HEK293 (cell line): ENCODE results near the gene NPTN.

Source experiments
- BCL11B ChIP-seq: fragments of 450-650 bp; formaldehyde crosslinking; IDR thresholded peaks from 2 replicates; pipeline ENCODE4 v1.5.1; 2016; ENCODE audit warnings: low read depth, missing biosample characterization, missing genetic modification characterization
- BCL6B ChIP-seq: fragments of 450-650 bp; formaldehyde crosslinking; IDR thresholded peaks from 2 replicates; pipeline ENCODE4 v1.5.1; 2017; ENCODE audit warnings: missing biosample characterization, missing genetic modification characterization
- ELK4 ChIP-seq: IDR thresholded peaks from 2 replicates; pipeline ENCODE4 v1.6.1; 2011; ENCODE audit warnings: mild to moderate bottlenecking, low read depth, low read length, borderline replicate concordance
- GLI4 ChIP-seq: fragments of 450-650 bp; formaldehyde crosslinking; IDR thresholded peaks from 2 replicates; pipeline ENCODE4 v1.5.1; 2016; ENCODE audit warnings: missing biosample characterization, missing genetic modification characterization
- HOXC10 ChIP-seq: sonication (generic); formaldehyde crosslinking; IDR thresholded peaks from 2 replicates; pipeline ENCODE4 v1.8.1; 2023; ENCODE audit warnings: mild to moderate bottlenecking, missing genetic modification reagents
- HOXD13 ChIP-seq: sonication (generic); formaldehyde crosslinking; IDR thresholded peaks from 2 replicates; pipeline ENCODE4 v1.8.0; 2022; ENCODE audit warnings: missing genetic modification reagents, borderline replicate concordance
- IKZF3 ChIP-seq: fragments of 450-650 bp; IDR thresholded peaks from 2 replicates; pipeline ENCODE4 v1.5.0; 2018; ENCODE audit warnings: missing biosample characterization, mild to moderate bottlenecking, missing genetic modification characterization, moderate library complexity
- KLF16 ChIP-seq: fragments of 450-650 bp; formaldehyde crosslinking; IDR thresholded peaks from 2 replicates; pipeline ENCODE4 v1.5.1; 2017; ENCODE audit warnings: missing biosample characterization, missing genetic modification characterization
- KLF8 ChIP-seq: fragments of 450-650 bp; formaldehyde crosslinking; IDR thresholded peaks from 2 replicates; pipeline ENCODE4 v1.5.1; 2016; ENCODE audit warnings: missing biosample characterization, missing genetic modification characterization
- SETDB1 ChIP-seq: IDR thresholded peaks from one replicate; pipeline ENCODE4 v1.6.1; 2017; ENCODE audit warnings: mild to moderate bottlenecking, low read length, moderate library complexity, mixed read lengths; ENCODE audit not compliant: insufficient read length
- SP2 ChIP-seq: fragments of 450-650 bp; formaldehyde crosslinking; IDR thresholded peaks from 2 replicates; pipeline ENCODE4 v1.5.1; 2016; ENCODE audit warnings: missing biosample characterization, missing genetic modification characterization
- YY1 ChIP-seq: fragments of 450-650 bp; formaldehyde crosslinking; IDR thresholded peaks from 2 replicates; pipeline ENCODE4 v1.5.1; 2018; ENCODE audit warnings: missing biosample characterization, missing genetic modification characterization
- ZBTB11 ChIP-seq: fragments of 450-650 bp; formaldehyde crosslinking; conservative IDR thresholded peaks from 2 replicates; pipeline ENCODE4 v1.5.1; 2016; ENCODE audit warnings: low read depth, missing biosample characterization, missing genetic modification characterization
- ZBTB20 ChIP-seq: fragments of 450-650 bp; formaldehyde crosslinking; IDR thresholded peaks from 2 replicates; pipeline ENCODE4 v1.5.1; 2016; ENCODE audit warnings: missing biosample characterization, missing genetic modification characterization
- ZFP69B ChIP-seq: fragments of 450-650 bp; formaldehyde crosslinking; IDR thresholded peaks from 2 replicates; pipeline ENCODE4 v1.5.1; 2016; ENCODE audit warnings: missing biosample characterization, missing genetic modification characterization
- ZNF133 ChIP-seq: fragments of 450-650 bp; formaldehyde crosslinking; IDR thresholded peaks from 2 replicates; pipeline ENCODE4 v1.5.1; 2016; ENCODE audit warnings: missing biosample characterization, missing genetic modification characterization
- ZNF19 ChIP-seq: fragments of 450-650 bp; formaldehyde crosslinking; IDR thresholded peaks from 2 replicates; pipeline ENCODE4; 2016; ENCODE audit warnings: missing biosample characterization, missing genetic modification characterization, low read depth
- ZNF223 ChIP-seq: fragments of 450-650 bp; formaldehyde crosslinking; IDR thresholded peaks from 2 replicates; pipeline ENCODE4 v1.5.1; 2016; ENCODE audit warnings: missing biosample characterization, missing genetic modification characterization
- ZNF26 ChIP-seq: fragments of 450-650 bp; formaldehyde crosslinking; IDR thresholded peaks from 2 replicates; pipeline ENCODE4 v1.5.1; 2016; ENCODE audit warnings: missing biosample characterization, missing genetic modification characterization
- ZNF37A ChIP-seq: fragments of 450-650 bp; IDR thresholded peaks from 2 replicates; pipeline ENCODE4 v1.5.1; 2018; ENCODE audit warnings: missing biosample characterization, missing genetic modification characterization
- ZNF391 ChIP-seq: fragments of 450-650 bp; formaldehyde crosslinking; IDR thresholded peaks from 2 replicates; pipeline ENCODE4 v1.5.1; 2016; ENCODE audit warnings: low read depth, missing biosample characterization, missing genetic modification characterization, borderline replicate concordance
- ZNF398 ChIP-seq: fragments of 450-650 bp; formaldehyde crosslinking; IDR thresholded peaks from 2 replicates; pipeline ENCODE4 v1.5.1; 2017; ENCODE audit warnings: missing biosample characterization, missing genetic modification characterization
- ZNF416 ChIP-seq: fragments of 450-650 bp; formaldehyde crosslinking; IDR thresholded peaks from 2 replicates; pipeline ENCODE4 v1.5.1; 2016; ENCODE audit warnings: missing biosample characterization, missing genetic modification characterization
- ZNF449 ChIP-seq: fragments of 450-650 bp; formaldehyde crosslinking; IDR thresholded peaks from 2 replicates; pipeline ENCODE4 v1.5.1; 2017; ENCODE audit warnings: missing biosample characterization, mild to moderate bottlenecking, missing genetic modification characterization, moderate library complexity
- ZNF48 ChIP-seq: fragments of 450-650 bp; formaldehyde crosslinking; IDR thresholded peaks from 2 replicates; pipeline ENCODE4 v1.5.1; 2016; ENCODE audit warnings: missing biosample characterization, missing genetic modification characterization
- ZNF555 ChIP-seq: fragments of 450-650 bp; formaldehyde crosslinking; conservative IDR thresholded peaks from 2 replicates; pipeline ENCODE4 v1.5.1; 2017; ENCODE audit warnings: missing biosample characterization, mild to moderate bottlenecking, missing genetic modification characterization, inconsistent platforms
- ZNF626 ChIP-seq: fragments of 450-650 bp; sonication (Bioruptor Pico); formaldehyde crosslinking; IDR thresholded peaks from 2 replicates; pipeline ENCODE4 v1.5.1; 2018; ENCODE audit warnings: missing biosample characterization, missing genetic modification characterization, inconsistent platforms
- ZNF677 ChIP-seq: fragments of 450-650 bp; IDR thresholded peaks from 2 replicates; pipeline ENCODE4 v1.5.0; 2018; ENCODE audit warnings: missing biosample characterization, mild to moderate bottlenecking, missing genetic modification characterization, moderate library complexity
- ZNF776 ChIP-seq: fragments of 450-650 bp; formaldehyde crosslinking; IDR thresholded peaks from 2 replicates; pipeline ENCODE4 v1.5.0; 2017; ENCODE audit warnings: missing biosample characterization, missing genetic modification characterization, borderline replicate concordance

NPTN gene

GRCh38 chr15:73633111-73633990 is at the start of gene NPTN (continued):
- TF ChIP-seq KLF16 (tag by site-specific recombination) (peak; percentile 92), ZNF133 (tag by site-specific recombination) (no peak), ZNF776 (tag by site-specific recombination) (no peak), SETDB1 (no peak), ZNF223 (tag by site-specific recombination) (no peak), KLF8 (peak; percentile 74), ELK4 (no peak), YY1 (tag by site-specific recombination) (no peak), ZNF449 (tag by site-specific recombination) (no peak), ZFP69B (peak; percentile 68; the same call in 1 of the 2 replicates), ZNF26 (tag by site-specific recombination) (no peak), HOXD13 (no peak), ZBTB11 (tag by site-specific recombination) (0 out of 2 replicates have a peak, but pooled peaks have one; percentile 9), ZNF626 (no peak), GLI4 (tag by site-specific recombination) (peak; percentile 84; the same call in 1 of the 2 replicates), ZBTB20 (peak; percentile 24; the same call in 1 of the 2 replicates), IKZF3 (tag by site-specific recombination) (no peak), BCL6B (tag by site-specific recombination) (no peak), ZNF398 (tag by site-specific recombination) (peak; percentile 95), ZNF416 (tag by site-specific recombination) (no peak), ZNF391 (tag by site-specific recombination) (no peak), ZNF555 (no peak), BCL11B (tag by site-specific recombination) (no peak), ZNF19 (no peak), SP2 (peak; percentile 98), ZNF37A (no peak), HOXC10 (CRISPR knock-in tag) (no peak), ZNF677 (tag by site-specific recombination) (no peak), ZNF48 (no peak)
